HepG2 (cell line): ENCODE measurements around the gene KIF13A.

Experiments used
- U2AF1 ChIP-seq: fragments of 200-400 bp; formaldehyde crosslinking; optimal IDR thresholded peaks from 2 replicates; pipeline ENCODE3; 2017; ENCODE audit warnings: mild to moderate bottlenecking, low read depth, low read length
- ZMAT3 ChIP-seq: sonication (generic); formaldehyde crosslinking; conservative IDR thresholded peaks from 2 replicates; pipeline ENCODE4 v1.7.0; 2021; ENCODE audit warnings: missing genetic modification reagents
- ZNF878 ChIP-seq: sonication (generic); formaldehyde crosslinking; IDR thresholded peaks from 2 replicates; pipeline ENCODE4 v1.8.1; 2023; ENCODE audit warnings: mild to moderate bottlenecking, missing genetic modification reagents, moderate library complexity
- TF ChIP-seq, protein P1 (sequence below): conservative IDR thresholded peaks from 2 replicates; pipeline ENCODE4 v1.6.1; 2018; ENCODE audit warnings: missing genetic modification reagents

DNA sequence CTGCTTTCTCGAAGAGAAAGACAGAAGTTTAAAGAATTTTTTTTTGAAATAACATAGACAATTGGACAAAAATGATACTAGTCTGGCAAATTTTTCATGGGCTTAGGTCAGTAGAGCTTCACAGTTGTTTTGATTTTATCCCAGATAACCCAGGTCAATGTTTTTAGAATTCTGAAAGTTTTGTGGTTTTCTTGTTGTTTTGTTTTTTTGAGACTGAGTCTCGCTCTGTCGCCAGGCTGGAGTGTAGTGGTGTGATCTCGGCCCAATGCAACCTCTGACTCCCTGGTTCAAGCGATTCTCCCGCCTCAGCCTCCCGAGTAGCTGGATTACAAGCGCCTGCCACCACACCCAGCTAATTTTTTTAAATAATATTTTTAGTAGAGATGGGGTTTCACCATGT lies 22.8 kb downstream of the KIF13A start:
- TF ChIP-seq, protein P1, sequence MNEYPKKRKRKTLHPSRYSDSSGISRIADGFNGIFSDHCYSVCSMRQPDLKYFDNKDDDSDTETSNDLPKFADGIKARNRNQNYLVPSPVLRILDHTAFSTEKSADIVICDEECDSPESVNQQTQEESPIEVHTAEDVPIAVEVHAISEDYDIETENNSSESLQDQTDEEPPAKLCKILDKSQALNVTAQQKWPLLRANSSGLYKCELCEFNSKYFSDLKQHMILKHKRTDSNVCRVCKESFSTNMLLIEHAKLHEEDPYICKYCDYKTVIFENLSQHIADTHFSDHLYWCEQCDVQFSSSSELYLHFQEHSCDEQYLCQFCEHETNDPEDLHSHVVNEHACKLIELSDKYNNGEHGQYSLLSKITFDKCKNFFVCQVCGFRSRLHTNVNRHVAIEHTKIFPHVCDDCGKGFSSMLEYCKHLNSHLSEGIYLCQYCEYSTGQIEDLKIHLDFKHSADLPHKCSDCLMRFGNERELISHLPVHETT (CRISPR knock-in tag) = no peak
- no peak for TF ChIP-seq U2AF1
- no peak for TF ChIP-seq ZMAT3 (CRISPR knock-in tag)
- TF ChIP-seq ZNF878 (CRISPR knock-in tag) = no peak
